Adipocyte (in vitro differentiated cells): ENCODE data around the gene CEACAM5.
A peak's percentile ranks its signal among the peaks of the same experiment; 100 is the strongest.
"Not testable (repeated sequence)": the region's sequence is repeated elsewhere in the genome, so short reads cannot be mapped to it uniquely, and the experiment has no call there.

Experiments
- DNase-seq: peaks from one replicate; pipeline ENCODE4 v3.0.0-alpha.2; 2015; ENCODE audit warnings: low read depth
- H3K27me3 ChIP-seq: replicated peaks from 2 replicates; pipeline ENCODE4 v1.7.0; 2013; ENCODE audit warnings: mild to moderate bottlenecking, low read length, moderate library complexity; ENCODE audit not compliant: control insufficient read depth, insufficient read depth
- H3K36me3 ChIP-seq: 2 replicates; pipeline ENCODE4 v1.7.0; 2013; ENCODE audit warnings: low read length, mild to moderate bottlenecking, moderate library complexity; ENCODE audit not compliant: control insufficient read depth, insufficient read depth, severe bottlenecking
- H3K4me1 ChIP-seq: 2 replicates; pipeline ENCODE4 v1.7.0; 2013; ENCODE audit warnings: mild to moderate bottlenecking, low read length, moderate library complexity; ENCODE audit not compliant: control insufficient read depth, insufficient read depth
- H3K4me3 ChIP-seq: 2 replicates; pipeline ENCODE4 v1.7.0; 2013; ENCODE audit warnings: mild to moderate bottlenecking, low read length, moderate library complexity
- H3K9ac ChIP-seq: 2 replicates; pipeline ENCODE4 v1.7.0; 2013; ENCODE audit warnings: mild to moderate bottlenecking, low read length, moderate library complexity
- H3K9me3 ChIP-seq: 2 replicates; pipeline ENCODE4 v1.7.0; 2013; ENCODE audit warnings: mild to moderate bottlenecking, low read length, moderate library complexity; ENCODE audit not compliant: control insufficient read depth

The CEACAM5 gene

DNA sequence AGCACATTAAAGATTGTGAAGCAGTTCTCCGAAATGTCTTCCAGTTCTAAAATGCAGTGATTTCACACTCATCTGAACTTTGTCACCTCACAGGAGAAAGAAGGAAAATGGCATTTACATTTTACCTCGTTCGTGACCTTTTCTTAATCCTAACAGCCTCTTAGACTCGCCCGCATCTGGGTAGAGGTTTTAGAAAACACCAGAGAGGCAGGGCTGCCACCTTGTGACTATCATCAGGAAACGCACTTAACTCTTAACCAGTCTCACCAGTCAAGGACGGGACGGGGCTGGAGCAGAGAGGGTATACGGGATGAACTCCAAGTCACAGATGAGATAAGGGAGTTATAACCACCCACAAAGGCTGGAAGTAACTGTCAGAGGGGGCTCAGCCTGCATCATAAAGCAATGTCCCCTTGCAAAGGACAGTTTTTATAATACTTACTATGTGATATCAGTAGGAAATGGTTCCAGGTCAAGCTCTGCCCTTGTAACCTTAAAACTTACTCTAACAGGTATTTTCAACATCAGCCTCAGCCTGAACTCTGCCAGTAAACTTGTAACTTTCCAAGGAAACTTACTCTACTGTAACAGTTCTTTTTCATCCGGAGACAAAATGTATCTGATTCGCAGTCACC lies 38.3 kb downstream of the CEACAM5 start:
- H3K4me1 ChIP-seq: no peaks in the 10 kb centered on the region
- no peak overlapping the region for H3K4me3 ChIP-seq
- no peaks in the 10 kb centered on the region for H3K36me3 ChIP-seq
- H3K27me3 ChIP-seq: peaks cover 53% of the 10 kb centered on the region
- no peaks in the 10 kb centered on the region for H3K9me3 ChIP-seq
- no peak overlapping the region for H3K9ac ChIP-seq
- DNase-seq: peak; percentile 46

DNA sequence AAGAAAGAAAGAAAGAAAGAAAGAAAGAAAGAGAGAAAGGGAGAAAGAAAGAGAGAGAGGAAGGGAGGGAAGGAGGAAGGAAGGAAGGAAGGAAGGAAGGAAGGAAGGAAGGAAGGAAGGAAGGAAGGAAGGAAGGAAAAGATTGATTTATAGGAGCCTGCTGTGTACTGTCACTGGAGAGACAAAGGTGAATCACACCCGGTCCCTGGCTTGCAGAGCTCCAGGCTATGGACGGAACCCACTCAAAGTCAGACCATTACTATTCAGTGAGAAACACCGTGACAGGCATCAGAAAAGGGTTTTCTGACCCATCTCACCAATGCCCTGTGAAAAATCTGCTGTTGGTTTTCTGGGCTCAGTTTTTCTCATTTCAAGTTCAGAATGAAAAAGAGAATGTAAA lies 39.6 kb downstream of the CEACAM5 start:
- Histone ChIP-seq H3K36me3 (no peaks in the 10 kb centered on the region), H3K27me3 (peaks cover 60% of the 10 kb centered on the region), H3K9ac (no peak overlapping the region), H3K4me1 (no peaks in the 10 kb centered on the region), H3K9me3 (no peaks in the 10 kb centered on the region), H3K4me3 (no peak overlapping the region)
- no peak for DNase-seq

DNA sequence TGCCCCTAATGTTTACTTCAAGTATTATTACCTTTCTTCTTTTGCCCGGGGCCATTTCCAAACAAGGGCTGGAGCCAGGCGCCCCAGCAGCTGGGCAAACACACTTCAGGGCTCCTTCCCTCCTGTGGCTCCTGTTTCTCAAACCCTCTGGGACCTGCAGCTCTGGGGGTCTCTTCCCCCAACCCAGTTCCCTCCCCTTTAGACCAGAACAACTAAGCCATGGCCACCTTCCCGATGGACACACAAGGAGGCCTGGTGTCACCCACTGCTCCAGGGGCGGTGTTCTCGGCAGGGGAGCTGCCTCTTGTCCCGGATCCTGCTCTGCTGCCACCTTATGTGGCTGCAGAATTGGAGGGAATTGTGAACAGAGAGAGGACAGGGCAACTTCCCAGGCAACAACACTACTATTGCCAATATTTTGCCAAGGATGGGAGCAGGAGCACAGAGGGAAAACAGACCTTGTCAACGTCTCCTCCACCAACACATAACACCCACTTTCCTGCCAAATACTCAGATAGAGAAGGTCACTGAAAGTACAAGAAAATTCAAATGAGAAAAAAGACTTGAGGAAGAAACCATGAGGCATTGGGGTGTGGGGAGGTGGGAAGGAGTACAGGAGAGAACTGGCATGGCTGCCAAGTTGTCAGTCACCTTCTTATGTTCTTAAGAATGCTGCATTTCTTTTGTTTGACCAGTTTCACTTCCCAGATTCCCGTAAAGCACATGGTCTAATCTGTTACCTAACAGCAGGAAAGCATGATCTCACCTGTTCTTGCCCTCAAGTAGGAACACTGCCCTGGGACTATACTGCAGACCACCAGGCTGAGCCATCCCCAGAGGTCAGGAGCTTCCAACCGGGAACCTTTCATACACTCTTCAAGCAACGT lies 42.1 kb downstream of the CEACAM5 start:
- not testable (repeated sequence) for H3K36me3 ChIP-seq, H3K9me3 ChIP-seq, DNase-seq, H3K9ac ChIP-seq, H3K4me1 ChIP-seq, H3K4me3 ChIP-seq
- H3K27me3 ChIP-seq: peaks cover 54% of the 10 kb centered on the region

DNA sequence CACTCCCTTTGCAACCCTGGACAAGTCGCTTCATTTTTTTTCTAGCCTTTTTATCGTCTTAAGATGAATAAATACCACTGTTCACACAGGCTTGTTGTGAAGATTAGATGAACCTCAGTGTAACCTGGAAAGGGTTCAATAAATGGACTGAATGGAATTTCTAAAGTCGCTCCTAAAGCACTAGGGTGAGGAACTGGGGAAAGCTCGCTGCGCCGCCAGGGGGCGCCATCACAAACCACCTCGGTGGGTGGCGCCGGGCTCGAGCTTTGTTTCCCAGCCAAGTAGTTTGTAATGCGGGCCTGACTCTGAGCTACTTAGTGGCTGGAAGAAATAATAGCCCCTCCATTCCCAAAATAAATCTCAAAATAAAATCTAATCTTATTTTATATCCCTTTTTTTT lies 44.7 kb downstream of the CEACAM5 start:
- no peaks in the 10 kb centered on the region for H3K4me1 ChIP-seq
- DNase-seq: peak; percentile 7

DNA sequence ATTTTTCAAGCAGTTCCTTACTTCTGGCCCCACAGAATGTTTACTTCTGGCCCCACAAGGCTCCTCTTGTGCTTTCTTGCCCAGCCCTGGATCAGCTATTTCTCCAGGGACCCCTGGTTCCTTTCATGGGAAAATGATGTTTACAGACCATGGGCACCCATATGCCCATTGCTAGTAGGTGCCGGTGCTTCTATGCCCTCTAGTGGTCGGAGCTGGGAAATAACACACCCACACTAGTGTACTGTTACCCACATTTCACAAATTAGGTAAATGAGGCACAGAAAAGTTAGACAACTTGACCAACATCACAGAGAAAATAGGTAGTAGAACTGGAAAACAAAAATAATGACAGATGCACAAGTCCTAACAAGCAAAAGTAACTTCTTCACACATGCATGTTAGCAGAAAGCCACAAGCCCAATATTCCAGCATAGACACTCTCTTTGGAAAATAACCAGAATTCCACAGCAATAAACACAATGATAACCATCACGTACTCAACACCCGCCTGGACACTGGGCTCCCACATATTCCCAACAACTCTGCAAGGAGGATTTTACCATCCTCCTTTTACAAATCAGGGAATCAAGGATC lies 45.6 kb downstream of the CEACAM5 start:
- Histone ChIP-seq H3K4me3 (no peak overlapping the region), H3K36me3 (no peaks in the 10 kb centered on the region), H3K9ac (no peak overlapping the region), H3K9me3 (no peaks in the 10 kb centered on the region), H3K4me1 (no peaks in the 10 kb centered on the region), H3K27me3 (peaks cover 43% of the 10 kb centered on the region)
- peak; percentile 53 for DNase-seq

More for the DNA sequence above, 44.7 kb downstream of the CEACAM5 start:
- no peak overlapping the region for H3K4me3 ChIP-seq
- H3K9ac ChIP-seq: no peak overlapping the region
- H3K36me3 ChIP-seq: no peaks in the 10 kb centered on the region
- H3K9me3 ChIP-seq: no peaks in the 10 kb centered on the region
- peaks cover 45% of the 10 kb centered on the region for H3K27me3 ChIP-seq

DNA sequence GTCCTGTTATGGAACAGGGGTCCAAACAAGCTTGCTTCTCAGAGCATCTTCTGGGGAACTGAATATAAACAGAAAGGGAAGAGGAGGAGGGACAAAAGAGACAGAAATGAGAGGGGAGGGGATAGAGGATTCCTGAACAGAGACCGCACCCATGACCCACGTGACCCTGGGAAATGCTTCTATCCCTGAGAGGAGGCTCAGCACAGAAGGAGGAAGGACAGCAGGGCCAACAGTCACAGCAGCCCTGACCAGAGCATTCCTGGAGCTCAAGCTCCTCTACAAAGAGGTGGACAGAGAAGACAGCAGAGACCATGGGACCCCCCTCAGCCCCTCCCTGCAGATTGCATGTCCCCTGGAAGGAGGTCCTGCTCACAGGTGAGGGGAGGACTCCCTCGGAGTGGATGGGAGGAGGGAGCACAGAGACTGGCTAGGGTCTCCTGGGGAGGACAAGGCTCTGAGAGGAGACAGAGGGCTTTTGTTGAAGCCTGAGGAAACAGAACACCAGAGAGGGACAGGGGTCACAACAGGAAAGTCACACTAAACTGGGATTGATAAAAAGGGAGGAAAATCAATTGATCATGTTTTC lies 47.0 kb downstream of the CEACAM5 start, which contains the start of gene CEACAM6:
Gene CEACAM6 (plus strand): TSS at position 203 of the 586 bp plus-strand sequence. CDS start 109 bp downstream, at position 312.
- H3K4me1 ChIP-seq: no peaks in the 10 kb centered on the region
- no peak for DNase-seq

DNA sequence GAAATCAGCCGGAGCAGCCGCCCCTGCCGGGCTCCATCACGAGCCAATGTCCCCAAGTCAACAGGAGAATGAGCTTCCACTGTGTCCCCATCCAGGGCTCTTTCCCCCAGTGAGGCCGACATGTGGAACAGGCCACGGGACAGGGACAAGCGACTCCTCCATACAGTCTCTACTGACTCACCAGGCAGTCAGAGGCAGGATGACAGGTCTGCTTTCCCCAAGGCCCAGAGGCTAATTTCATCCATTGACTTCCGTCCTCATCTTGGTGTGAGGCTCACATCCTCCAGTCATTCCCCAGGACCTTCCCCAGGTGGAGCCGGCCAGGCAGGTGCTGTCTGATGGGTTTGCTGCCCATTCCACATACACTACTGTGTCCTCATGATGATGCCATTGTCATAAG lies 50.4 kb downstream of the CEACAM5 start:
- H3K4me3 ChIP-seq: no peak overlapping the region
- no peak for DNase-seq
- no peaks in the 10 kb centered on the region for H3K9me3 ChIP-seq

More for the DNA sequence above, 47.0 kb downstream of the CEACAM5 start, which contains the start of gene CEACAM6:
- Histone ChIP-seq H3K36me3 (no peaks in the 10 kb centered on the region), H3K4me3 (no peak within 1 kb of the TSS), H3K9ac (no peak within 1 kb of the TSS), H3K27me3 (peaks cover 57% of the 10 kb centered on the region), H3K9me3 (no peaks in the 10 kb centered on the region)

DNA sequence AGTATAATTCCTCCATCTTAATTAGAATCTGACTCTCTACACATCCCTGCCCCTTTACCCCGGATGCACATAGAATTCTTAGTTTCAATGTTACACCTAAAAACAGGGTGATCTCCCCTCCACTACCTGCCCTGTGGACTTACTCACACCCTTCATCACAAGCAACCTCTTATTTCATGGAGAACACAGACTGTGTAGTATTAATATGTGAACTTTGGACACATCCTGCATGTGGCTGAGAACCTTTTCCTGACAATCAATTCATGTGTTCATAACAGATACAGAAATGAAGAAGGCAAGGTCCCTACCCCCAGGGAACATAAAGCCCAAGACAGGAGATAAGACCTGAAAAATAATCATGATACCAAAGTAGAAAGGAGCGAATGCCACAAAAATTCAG lies 58.7 kb downstream of the CEACAM5 start:
- no peaks in the 10 kb centered on the region for H3K4me1 ChIP-seq
- H3K9me3 ChIP-seq: no peaks in the 10 kb centered on the region
- no peak overlapping the region for H3K9ac ChIP-seq
- peaks cover 27% of the 10 kb centered on the region for H3K27me3 ChIP-seq
- no peak for DNase-seq
- no peak overlapping the region for H3K4me3 ChIP-seq
- no peaks in the 10 kb centered on the region for H3K36me3 ChIP-seq

More for the DNA sequence above, 50.4 kb downstream of the CEACAM5 start:
- Histone ChIP-seq H3K4me1 (no peaks in the 10 kb centered on the region), H3K36me3 (no peaks in the 10 kb centered on the region), H3K9ac (no peak overlapping the region), H3K27me3 (peaks cover 43% of the 10 kb centered on the region)

DNA sequence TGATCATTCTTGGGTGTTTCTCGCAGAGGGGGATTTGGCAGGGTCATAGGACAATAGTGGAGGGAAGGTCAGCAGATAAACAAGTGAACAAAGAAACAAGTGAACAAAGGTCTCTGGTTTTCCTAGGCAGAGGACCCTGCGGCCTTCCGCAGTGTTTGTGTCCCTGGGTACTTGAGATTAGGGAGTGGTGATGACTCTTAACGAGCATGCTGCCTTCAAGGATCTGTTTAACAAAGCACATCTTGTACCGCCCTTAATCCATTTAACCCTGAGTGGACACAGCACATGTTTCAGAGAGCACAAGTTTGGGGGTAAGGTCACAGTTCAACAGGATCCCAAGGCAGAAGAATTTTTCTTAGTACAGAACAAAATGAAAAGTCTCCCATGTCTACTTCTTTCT lies 59.7 kb downstream of the CEACAM5 start:
- H3K4me1 ChIP-seq, H3K36me3 ChIP-seq, H3K9ac ChIP-seq, H3K4me3 ChIP-seq, DNase-seq, H3K9me3 ChIP-seq: not testable (repeated sequence)
- H3K27me3 ChIP-seq: peaks cover 33% of the 10 kb centered on the region

DNA sequence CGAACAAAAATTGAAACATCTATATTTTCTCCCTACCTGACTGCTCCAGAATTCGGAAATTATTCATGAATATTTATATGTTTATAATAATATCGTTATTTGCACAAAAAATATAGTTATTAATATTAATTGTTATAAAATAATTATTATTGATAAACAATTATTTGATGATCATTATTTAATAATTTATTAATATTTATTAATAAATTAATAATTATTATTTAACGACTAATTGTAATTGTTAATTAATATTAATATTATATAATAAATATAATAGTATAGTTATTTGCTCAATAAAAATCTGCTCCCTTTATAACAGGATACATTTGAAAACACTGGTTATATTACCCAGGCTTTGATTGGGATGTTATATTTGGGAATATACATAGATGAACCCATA lies 61.2 kb downstream of the CEACAM5 start:
- H3K27me3 ChIP-seq: peaks cover 33% of the 10 kb centered on the region
- no peaks in the 10 kb centered on the region for H3K9me3 ChIP-seq
- H3K36me3 ChIP-seq: no peaks in the 10 kb centered on the region
- H3K4me1 ChIP-seq: no peaks in the 10 kb centered on the region
- no peak for DNase-seq
- no peak overlapping the region for H3K4me3 ChIP-seq
- no peak overlapping the region for H3K9ac ChIP-seq

DNA sequence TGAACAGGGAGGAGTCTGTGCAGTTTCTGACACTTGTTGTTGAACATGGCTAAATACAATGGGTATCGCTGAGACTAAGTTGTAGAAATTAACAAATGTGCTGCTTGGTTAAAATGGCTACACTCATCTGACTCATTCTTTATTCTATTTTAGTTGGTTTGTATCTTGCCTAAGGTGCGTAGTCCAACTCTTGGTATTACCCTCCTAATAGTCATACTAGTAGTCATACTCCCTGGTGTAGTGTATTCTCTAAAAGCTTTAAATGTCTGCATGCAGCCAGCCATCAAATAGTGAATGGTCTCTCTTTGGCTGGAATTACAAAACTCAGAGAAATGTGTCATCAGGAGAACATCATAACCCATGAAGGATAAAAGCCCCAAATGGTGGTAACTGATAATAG lies 63.0 kb downstream of the CEACAM5 start:
- DNase-seq: no peak
- Histone ChIP-seq H3K27me3 (peaks cover 26% of the 10 kb centered on the region), H3K9me3 (no peaks in the 10 kb centered on the region), H3K9ac (no peak overlapping the region), H3K4me3 (no peak overlapping the region), H3K36me3 (no peaks in the 10 kb centered on the region), H3K4me1 (no peaks in the 10 kb centered on the region)
